Left hindlimb (tissue), 1 donor: ENCODE measurements around the gene POLR1G.

ENCODE experiments used
- DNase-seq: peaks from one replicate; pipeline ENCODE4 v3.0.0-alpha.2; 2018

POLR1G gene

DNA sequence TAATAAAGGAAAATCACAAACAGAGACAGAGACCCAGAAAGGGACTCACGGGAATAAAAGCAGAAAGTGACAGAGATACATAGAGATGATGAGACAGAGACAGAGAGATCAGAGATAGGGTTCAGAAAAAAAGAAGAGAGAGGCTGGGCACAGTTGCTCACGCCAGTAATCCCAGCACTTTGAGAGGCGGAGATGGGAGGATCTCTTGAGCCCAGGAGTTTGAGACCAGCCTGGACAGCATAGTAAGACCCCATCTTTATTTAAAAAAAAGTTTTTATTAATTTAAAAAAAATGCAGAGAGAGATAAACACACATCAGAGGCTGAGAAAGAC is 41.9 kb downstream of the POLR1G start:
- no peak for DNase-seq

DNA sequence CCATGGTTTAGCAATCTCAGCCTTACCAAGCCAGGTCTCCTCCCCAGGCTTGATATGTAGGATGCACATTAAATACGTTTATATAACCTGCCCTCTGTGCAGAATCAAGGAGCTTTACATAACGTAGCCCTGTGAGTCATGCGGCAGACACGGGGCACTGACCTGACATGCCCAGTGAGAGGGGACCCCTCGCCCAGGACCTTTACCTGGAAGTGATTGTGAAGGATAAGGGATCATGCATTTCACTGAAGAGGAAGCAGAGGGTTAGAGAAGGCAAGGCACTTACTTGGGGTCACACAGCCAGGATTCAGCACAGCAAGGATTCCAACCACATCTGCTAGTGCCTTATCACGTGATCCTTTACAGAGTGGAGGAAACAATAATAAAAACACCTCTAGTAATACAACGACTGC is 42.4 kb downstream of the POLR1G start:
- no peak for DNase-seq

DNA sequence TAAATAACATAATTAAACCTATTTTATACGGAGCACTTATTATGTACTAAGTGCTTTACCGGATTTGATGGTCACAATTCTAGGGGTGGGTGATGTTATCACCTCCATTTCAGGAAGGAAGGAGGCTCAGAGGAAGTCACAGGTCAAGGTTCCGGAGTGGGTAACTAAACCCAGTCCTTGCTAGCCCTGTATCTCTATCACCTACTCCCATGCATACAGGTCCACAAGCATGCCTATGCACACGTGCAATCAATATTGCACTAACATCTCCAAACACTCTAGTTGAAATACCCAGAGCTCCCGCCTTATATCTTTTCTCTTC is 43.5 kb downstream of the POLR1G start:
- DNase-seq = no peak

DNA sequence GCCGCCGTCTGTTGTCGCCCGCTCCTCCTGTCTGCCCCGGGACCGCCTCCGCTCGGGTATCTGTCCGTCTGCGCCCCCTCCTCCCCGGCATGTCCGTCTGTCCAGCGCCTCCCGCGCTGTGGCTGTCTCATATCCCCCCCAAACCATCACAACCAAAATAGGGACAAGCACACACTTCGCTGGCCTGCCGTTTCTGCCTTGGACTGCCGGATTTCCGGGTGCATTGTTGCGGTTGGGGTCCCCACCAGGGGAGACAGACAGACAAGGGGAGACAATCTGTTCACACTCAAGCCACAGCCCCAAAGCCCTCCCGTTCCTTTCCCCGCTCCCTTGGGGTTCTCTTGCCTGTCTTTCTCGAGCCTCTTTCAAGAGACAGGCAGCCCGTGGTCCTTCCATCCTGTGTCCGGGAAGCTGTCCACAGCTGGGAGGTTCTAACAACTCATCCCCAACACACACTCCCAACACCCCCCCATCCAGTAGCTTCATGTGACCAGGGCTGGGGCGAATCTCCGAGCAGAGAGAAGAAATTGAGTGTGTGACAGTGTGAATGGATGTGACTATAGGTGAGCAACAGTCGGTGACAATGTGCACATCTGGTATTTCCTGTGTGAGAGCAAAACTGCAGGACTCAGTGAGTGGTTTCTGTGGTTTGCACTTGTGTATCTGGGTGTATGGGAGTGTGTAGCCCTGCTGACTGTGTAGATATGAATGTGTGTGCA is 44.8 kb downstream of the POLR1G start:
- DNase-seq = peak; percentile 78

DNA sequence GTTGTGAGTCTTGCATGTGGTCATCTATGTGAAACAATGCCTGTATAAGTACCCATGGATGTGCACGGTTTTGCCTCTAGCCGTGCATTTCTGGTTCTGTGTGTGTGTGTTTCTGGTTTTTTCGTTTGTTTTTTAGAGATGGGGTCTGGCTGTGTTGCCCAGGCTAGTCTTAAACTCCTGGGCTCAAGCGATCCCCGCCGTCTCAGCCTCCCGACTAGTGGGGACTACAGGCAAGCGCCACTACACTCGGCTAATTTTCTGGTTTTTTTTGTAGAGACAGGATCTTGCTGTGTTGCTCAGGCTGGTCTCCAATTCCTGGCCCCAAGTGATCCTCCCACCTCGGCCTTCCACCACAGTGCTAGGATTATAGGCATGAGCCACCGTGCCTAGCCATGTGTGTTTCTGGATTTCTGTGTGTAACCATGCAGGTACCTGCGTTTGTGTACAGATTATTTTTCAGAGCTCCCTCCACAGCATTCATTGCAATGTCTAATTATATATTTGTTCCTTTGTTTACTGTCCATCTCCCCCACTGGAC is 45.5 kb downstream of the POLR1G start:
- no peak for DNase-seq

DNA sequence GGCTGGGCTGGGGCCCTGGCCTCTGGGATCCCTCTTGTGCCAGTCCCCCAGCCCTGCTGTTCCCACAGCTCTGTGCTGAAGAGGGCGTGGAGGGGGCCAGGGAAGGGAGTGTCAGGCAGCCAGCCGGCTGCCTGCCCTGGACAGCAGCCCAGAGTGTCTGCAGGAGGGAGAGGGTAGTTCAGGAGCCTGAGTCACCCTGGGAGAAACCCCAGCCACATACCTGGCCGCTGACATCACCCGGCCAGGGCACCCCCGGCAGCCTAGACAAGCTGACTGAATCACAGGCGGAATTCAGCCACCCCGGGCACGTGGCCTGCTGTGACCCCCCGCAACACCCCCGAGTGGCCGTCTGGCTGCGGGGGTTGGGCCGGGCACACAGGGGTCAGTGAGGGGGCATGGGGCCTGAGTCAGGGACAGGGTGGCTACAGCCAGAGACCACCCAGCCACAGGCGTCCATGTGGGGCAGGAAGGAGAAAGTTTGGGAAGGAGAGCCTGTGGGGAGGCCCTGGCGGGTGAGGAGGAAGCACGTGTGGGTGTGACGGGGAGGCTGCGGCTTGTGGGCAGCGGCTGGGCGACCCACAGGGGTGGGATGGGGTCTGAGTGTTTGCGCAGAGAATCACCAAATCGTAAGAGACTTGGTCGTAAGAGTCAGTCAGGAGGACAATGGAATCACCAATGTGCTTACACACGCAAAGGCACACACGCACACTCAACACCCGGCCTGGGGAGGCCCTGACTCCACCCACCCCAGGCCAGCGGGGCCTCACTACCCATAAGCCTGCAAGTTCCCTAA is 49.5 kb downstream of the POLR1G start:
- DNase-seq = peak; percentile 96

DNA sequence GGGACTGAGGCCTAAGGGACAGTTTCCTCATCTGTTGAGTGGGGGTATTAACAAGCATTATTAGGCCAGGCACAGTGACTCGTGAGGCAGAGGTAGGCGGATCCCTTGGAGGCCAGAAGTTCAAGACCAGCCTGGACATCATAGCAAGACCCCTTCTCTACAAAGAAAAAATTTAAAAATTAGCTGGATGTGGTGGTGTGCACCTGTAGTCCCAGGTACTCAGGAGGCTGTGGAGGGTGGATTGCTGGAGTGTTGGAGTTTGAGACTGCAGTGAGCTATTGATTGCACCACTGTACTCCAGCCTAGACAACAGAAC is 50.0 kb downstream of the POLR1G start:
- no peak for DNase-seq

DNA sequence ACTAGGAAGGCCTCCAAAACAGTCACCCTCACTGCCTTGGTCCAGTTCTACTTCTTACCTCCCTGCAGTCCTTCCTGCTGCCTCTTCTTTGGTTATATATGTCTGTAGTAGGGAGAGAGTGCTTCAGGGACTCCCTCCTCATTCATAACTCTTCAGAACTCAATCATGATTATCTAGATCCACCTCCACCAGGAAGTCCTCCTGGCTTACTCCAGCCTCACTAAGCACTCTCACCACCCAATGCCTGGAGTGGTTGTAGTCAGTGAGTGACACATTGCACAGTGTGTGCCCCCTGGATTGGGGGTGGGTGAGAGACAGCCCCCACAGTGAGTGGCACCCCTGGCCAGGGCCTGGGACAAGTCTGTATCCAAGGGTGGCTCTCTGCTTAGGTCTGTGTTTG is 51.3 kb downstream of the POLR1G start:
- no peak for DNase-seq
